ENCODE results near the gene APBA1. TPM values are rescaled to one million over a fixed set of nuclear protein-coding genes. Genes with fewer than 3 reads are reported as not detected.

Gene APBA1
- total RNA-seq, 5 donors from 2014 or later (not counting 1 experiment from before 2014, with no cell fraction given), result 0.51 to 1.8 (median 0.78) TPM

GRCh38 chr9:69433392-69433791 lies 238.8 kb downstream of the APBA1 start:
- Histone ChIP-seq H3K9me3 (no peaks in the 10 kb centered on the region), H3K36me3 (ENCODE audit: control insufficient read depth in 2 of 2, extremely low read depth in 1 of 2, insufficient read depth in 1 of 2, low read length in 1 of 2) (no peaks in the 10 kb centered on the region), H3K27ac (ENCODE audit: low read length) (no peak overlapping the region), H3K4me3 (ENCODE audit: control insufficient read depth in 1 of 2, extremely low read depth in 1 of 2, low read length in 1 of 2) (no peak overlapping the region), H3K27me3 (replicated peaks in 1 of 2; ENCODE audit: control insufficient read depth in 2 of 2, extremely low read depth in 1 of 2, insufficient read depth in 2 of 2, low read length in 1 of 2) (peaks cover 0 to 4% of the 10 kb centered on the region in 2 experiments), H3K4me1 (ENCODE audit: control insufficient read depth in 1 of 2, extremely low read depth in 1 of 2, insufficient read depth in 2 of 2, low read length in 2 of 2) (no peaks in the 10 kb centered on the region)
- Mint-ChIP-seq H3K27me3 (no peaks in the 10 kb centered on the region), H3K36me3 (no peaks in the 10 kb centered on the region), H3K27ac (no peak overlapping the region), H3K4me1 (no peaks in the 10 kb centered on the region), H3K9me3 (no peaks in the 10 kb centered on the region), H3K4me3 (no peak overlapping the region)
- no CpG with 5 or more reads among the region's 1 CpG for WGBS (ENCODE audit: insufficient coverage)
- ChIA-PET CTCF (no interaction called here), POLR2A (no interaction called here)
- ATAC-seq (replicated peaks in 1 of 4), result no peak
- DNase-seq, result no peak

GRCh38 chr9:69432623-69433022 lies 239.5 kb downstream of the APBA1 start:
- no peaks in the 10 kb centered on the region for H3K4me1 ChIP-seq (ENCODE audit: control insufficient read depth in 1 of 2, extremely low read depth in 1 of 2, insufficient read depth in 2 of 2, low read length in 2 of 2)
- Mint-ChIP-seq H3K27me3 (no peaks in the 10 kb centered on the region), H3K4me3 (no peak overlapping the region), H3K4me1 (no peaks in the 10 kb centered on the region), H3K36me3 (no peaks in the 10 kb centered on the region), H3K27ac (no peak overlapping the region), H3K9me3 (no peaks in the 10 kb centered on the region)
- H3K27ac ChIP-seq (ENCODE audit: low read length), result no peak overlapping the region
- no peaks in the 10 kb centered on the region for H3K36me3 ChIP-seq (ENCODE audit: control insufficient read depth in 2 of 2, extremely low read depth in 1 of 2, insufficient read depth in 1 of 2, low read length in 1 of 2)
- CTCF ChIA-PET, result no interaction called here
- no peaks in the 10 kb centered on the region for H3K9me3 ChIP-seq
- POLR2A ChIA-PET, result no interaction called here
- DNase-seq (no peak), ATAC-seq (replicated peaks in 1 of 4) (no peak)
- no peak overlapping the region for H3K4me3 ChIP-seq (ENCODE audit: control insufficient read depth in 1 of 2, extremely low read depth in 1 of 2, low read length in 1 of 2)
- WGBS (ENCODE audit: insufficient coverage), result 96% methylated on average over 7 of the region's 11 CpGs
- peaks cover 0 to 4% of the 10 kb centered on the region in 2 experiments for H3K27me3 ChIP-seq (replicated peaks in 1 of 2; ENCODE audit: control insufficient read depth in 2 of 2, extremely low read depth in 1 of 2, insufficient read depth in 2 of 2, low read length in 1 of 2)

DNA sequence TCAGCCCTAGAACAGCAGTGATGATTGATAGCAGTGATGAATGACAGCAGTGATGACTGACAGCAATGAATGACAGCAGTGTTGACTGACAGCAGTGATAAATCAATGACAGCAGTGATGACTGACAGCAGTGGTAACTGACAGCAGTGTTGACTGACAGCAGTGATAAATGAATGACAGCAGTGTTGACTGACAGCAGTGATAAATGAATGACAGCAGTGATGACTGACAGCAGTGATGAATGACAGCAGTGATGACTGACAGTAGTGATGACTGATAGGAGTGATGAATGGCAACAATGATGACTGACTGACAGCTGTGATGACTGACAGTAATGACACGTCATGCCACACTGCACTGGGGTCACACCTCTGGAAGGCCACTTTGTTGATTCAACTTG lies 240.4 kb downstream of the APBA1 start:
- no peak for DNase-seq
- no peaks in the 10 kb centered on the region for H3K4me1 ChIP-seq (ENCODE audit: control insufficient read depth in 1 of 2, extremely low read depth in 1 of 2, insufficient read depth in 2 of 2, low read length in 2 of 2)
- Mint-ChIP-seq H3K4me1 (no peaks in the 10 kb centered on the region), H3K36me3 (no peaks in the 10 kb centered on the region), H3K27ac (no peak overlapping the region), H3K4me3 (no peak overlapping the region), H3K9me3 (no peaks in the 10 kb centered on the region), H3K27me3 (no peaks in the 10 kb centered on the region)
- H3K27me3 ChIP-seq (replicated peaks in 1 of 2; ENCODE audit: control insufficient read depth in 2 of 2, extremely low read depth in 1 of 2, insufficient read depth in 2 of 2, low read length in 1 of 2), result peaks cover 0 to 4% of the 10 kb centered on the region in 2 experiments
- H3K27ac ChIP-seq (ENCODE audit: low read length), result no peak overlapping the region
- WGBS (ENCODE audit: insufficient coverage), result no CpG with 5 or more reads among the region's 1 CpG
- H3K36me3 ChIP-seq (ENCODE audit: control insufficient read depth in 2 of 2, extremely low read depth in 1 of 2, insufficient read depth in 1 of 2, low read length in 1 of 2), result no peaks in the 10 kb centered on the region
- ChIA-PET POLR2A (no interaction called here), CTCF (no interaction called here)
- H3K4me3 ChIP-seq (ENCODE audit: control insufficient read depth in 1 of 2, extremely low read depth in 1 of 2, low read length in 1 of 2), result no peak overlapping the region
- no peak for ATAC-seq (replicated peaks in 1 of 4)
- H3K9me3 ChIP-seq, result no peaks in the 10 kb centered on the region

GRCh38 chr9:69431203-69431602 lies 241.0 kb downstream of the APBA1 start:
- Mint-ChIP-seq H3K9me3 (no peaks in the 10 kb centered on the region), H3K4me3 (no peak overlapping the region), H3K4me1 (no peaks in the 10 kb centered on the region), H3K36me3 (no peaks in the 10 kb centered on the region), H3K27ac (no peak overlapping the region), H3K27me3 (no peaks in the 10 kb centered on the region)
- H3K4me3 ChIP-seq (ENCODE audit: control insufficient read depth in 1 of 2, extremely low read depth in 1 of 2, low read length in 1 of 2), result no peak overlapping the region
- CTCF ChIA-PET, result no interaction called here
- H3K4me1 ChIP-seq (ENCODE audit: control insufficient read depth in 1 of 2, extremely low read depth in 1 of 2, insufficient read depth in 2 of 2, low read length in 2 of 2), result no peaks in the 10 kb centered on the region
- peaks cover 0 to 4% of the 10 kb centered on the region in 2 experiments for H3K27me3 ChIP-seq (replicated peaks in 1 of 2; ENCODE audit: control insufficient read depth in 2 of 2, extremely low read depth in 1 of 2, insufficient read depth in 2 of 2, low read length in 1 of 2)
- ATAC-seq (replicated peaks in 1 of 4), result no peak
- no peak for DNase-seq
- no peak overlapping the region for H3K27ac ChIP-seq (ENCODE audit: low read length)
- H3K9me3 ChIP-seq, result no peaks in the 10 kb centered on the region
- WGBS (ENCODE audit: insufficient coverage), result 91% methylated on average over 9 of the region's 13 CpGs
- POLR2A ChIA-PET, result no interaction called here
- no peaks in the 10 kb centered on the region for H3K36me3 ChIP-seq (ENCODE audit: control insufficient read depth in 2 of 2, extremely low read depth in 1 of 2, insufficient read depth in 1 of 2, low read length in 1 of 2)

DNA sequence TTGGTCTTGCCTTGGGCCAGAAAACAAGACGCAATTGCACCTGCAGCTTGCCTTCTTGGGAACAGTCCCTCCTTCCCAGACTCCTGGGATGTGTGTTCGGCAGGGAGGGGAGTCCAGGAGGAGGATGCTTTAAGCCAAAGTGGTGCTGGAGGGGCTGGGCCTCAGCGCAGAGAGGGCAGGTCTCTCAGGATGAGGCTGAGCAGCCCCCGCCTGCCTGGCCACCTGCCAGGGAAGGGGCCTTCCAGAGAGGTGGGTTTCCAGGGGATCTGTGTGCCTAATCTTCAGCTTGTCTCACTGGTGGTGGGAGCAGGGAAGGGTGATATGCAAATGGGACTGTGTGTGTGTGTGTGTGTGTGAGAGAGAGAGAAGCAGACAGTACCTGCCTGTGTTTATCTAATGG lies 242.0 kb downstream of the APBA1 start:
- H3K4me1 Mint-ChIP-seq, result no peaks in the 10 kb centered on the region
- no peak overlapping the region for H3K27ac Mint-ChIP-seq
- H3K36me3 Mint-ChIP-seq, result no peaks in the 10 kb centered on the region
- H3K4me3 Mint-ChIP-seq, result no peak overlapping the region
- H3K27me3 Mint-ChIP-seq, result no peaks in the 10 kb centered on the region
- DNase-seq (no peak), ATAC-seq (replicated peaks in 1 of 4) (no peak)
- 71% methylated on average over 2 of the region's 4 CpGs for WGBS (ENCODE audit: insufficient coverage)
- Histone ChIP-seq H3K27me3 (replicated peaks in 1 of 2; ENCODE audit: control insufficient read depth in 2 of 2, extremely low read depth in 1 of 2, insufficient read depth in 2 of 2, low read length in 1 of 2) (peaks cover 0 to 5% of the 10 kb centered on the region in 2 experiments), H3K36me3 (ENCODE audit: control insufficient read depth in 2 of 2, extremely low read depth in 1 of 2, insufficient read depth in 1 of 2, low read length in 1 of 2) (no peaks in the 10 kb centered on the region), H3K9me3 (no peaks in the 10 kb centered on the region), H3K4me3 (ENCODE audit: control insufficient read depth in 1 of 2, extremely low read depth in 1 of 2, low read length in 1 of 2) (no peak overlapping the region), H3K4me1 (ENCODE audit: control insufficient read depth in 1 of 2, extremely low read depth in 1 of 2, insufficient read depth in 2 of 2, low read length in 2 of 2) (no peaks in the 10 kb centered on the region), H3K27ac (ENCODE audit: low read length) (no peak overlapping the region)
- POLR2A ChIA-PET, result no interaction called here
- CTCF ChIA-PET, result no interaction called here
- no peaks in the 10 kb centered on the region for H3K9me3 Mint-ChIP-seq

DNA sequence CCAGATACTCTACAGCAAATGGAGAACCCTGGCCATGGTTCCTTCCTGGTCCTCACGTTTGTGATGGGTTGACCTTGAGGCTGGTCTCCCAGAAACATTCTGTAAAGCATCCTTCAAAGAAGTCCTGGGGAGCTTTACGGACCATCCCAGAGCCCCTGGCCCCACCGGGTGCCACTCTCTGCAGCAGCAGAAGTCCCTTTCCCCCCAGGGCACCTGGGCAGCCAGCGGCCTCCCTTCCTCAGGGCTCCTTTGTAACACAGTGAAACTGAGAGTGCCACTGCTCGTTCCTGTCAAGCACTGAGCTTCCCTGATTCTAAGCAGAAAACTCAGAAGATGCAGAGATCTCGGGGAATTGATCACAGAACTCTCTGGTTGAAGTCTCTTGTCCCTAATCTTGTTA lies 242.9 kb downstream of the APBA1 start:
- H3K36me3 ChIP-seq (ENCODE audit: control insufficient read depth in 2 of 2, extremely low read depth in 1 of 2, insufficient read depth in 1 of 2, low read length in 1 of 2), result no peaks in the 10 kb centered on the region
- no peak for ATAC-seq (replicated peaks in 1 of 4)
- Mint-ChIP-seq H3K27ac (no peak overlapping the region), H3K9me3 (no peaks in the 10 kb centered on the region), H3K36me3 (no peaks in the 10 kb centered on the region), H3K27me3 (no peaks in the 10 kb centered on the region), H3K4me3 (no peak overlapping the region), H3K4me1 (peaks cover 0 to 6% (median 0%) of the 10 kb centered on the region in 3 donors)
- WGBS (ENCODE audit: insufficient coverage), result 61% methylated on average over 5 of the region's 6 CpGs
- peaks cover 0 to 10% of the 10 kb centered on the region in 2 experiments for H3K27me3 ChIP-seq (replicated peaks in 1 of 2; ENCODE audit: control insufficient read depth in 2 of 2, extremely low read depth in 1 of 2, insufficient read depth in 2 of 2, low read length in 1 of 2)
- H3K27ac ChIP-seq (ENCODE audit: low read length), result no peak overlapping the region
- no peak for DNase-seq
- no peaks in the 10 kb centered on the region for H3K4me1 ChIP-seq (ENCODE audit: control insufficient read depth in 1 of 2, extremely low read depth in 1 of 2, insufficient read depth in 2 of 2, low read length in 2 of 2)
- CTCF ChIA-PET, result no interaction called here
- no peaks in the 10 kb centered on the region for H3K9me3 ChIP-seq
- no peak overlapping the region for H3K4me3 ChIP-seq (ENCODE audit: control insufficient read depth in 1 of 2, extremely low read depth in 1 of 2, low read length in 1 of 2)
- POLR2A ChIA-PET, result no interaction called here

GRCh38 chr9:69428017-69428785 lies 244.0 kb downstream of the APBA1 start:
- no peak overlapping the region for H3K4me3 Mint-ChIP-seq
- no peak for ATAC-seq (replicated peaks in 1 of 4)
- no peaks in the 10 kb centered on the region for H3K27me3 Mint-ChIP-seq
- Histone ChIP-seq H3K4me3 (ENCODE audit: control insufficient read depth in 1 of 2, extremely low read depth in 1 of 2, low read length in 1 of 2) (no peak overlapping the region), H3K36me3 (ENCODE audit: control insufficient read depth in 2 of 2, extremely low read depth in 1 of 2, insufficient read depth in 1 of 2, low read length in 1 of 2) (no peaks in the 10 kb centered on the region), H3K27me3 (replicated peaks in 1 of 2; ENCODE audit: control insufficient read depth in 2 of 2, extremely low read depth in 1 of 2, insufficient read depth in 2 of 2, low read length in 1 of 2) (peaks cover 0 to 10% of the 10 kb centered on the region in 2 experiments), H3K4me1 (ENCODE audit: control insufficient read depth in 1 of 2, extremely low read depth in 1 of 2, insufficient read depth in 2 of 2, low read length in 2 of 2) (no peaks in the 10 kb centered on the region), H3K27ac (ENCODE audit: low read length) (no peak overlapping the region), H3K9me3 (no peaks in the 10 kb centered on the region)
- no peak for DNase-seq
- no peak overlapping the region for H3K27ac Mint-ChIP-seq
- POLR2A ChIA-PET, result no interaction called here
- CTCF ChIA-PET, result no interaction called here
- WGBS (ENCODE audit: insufficient coverage), result 90% methylated on average over 9 of the region's 15 CpGs
- no peaks in the 10 kb centered on the region for H3K36me3 Mint-ChIP-seq
- peaks cover 0 to 7% (median 0%) of the 10 kb centered on the region in 3 donors for H3K4me1 Mint-ChIP-seq
- no peaks in the 10 kb centered on the region for H3K9me3 Mint-ChIP-seq

Data from T-cell (primary cell).